CD4-positive, alpha-beta T cell treated with Interleukin-6 for 4 hours (primary cell): ENCODE results near the gene METTL2A.
"Not testable (repeated sequence)": the region's sequence is repeated elsewhere in the genome, so short reads cannot be mapped to it uniquely, and the experiment has no call there.

Source experiments
- DNase-seq: peaks from one replicate; pipeline ENCODE4 v3.0.0-alpha.2; 2020; ENCODE audit warnings: mixed read lengths

METTL2A gene, protein sequence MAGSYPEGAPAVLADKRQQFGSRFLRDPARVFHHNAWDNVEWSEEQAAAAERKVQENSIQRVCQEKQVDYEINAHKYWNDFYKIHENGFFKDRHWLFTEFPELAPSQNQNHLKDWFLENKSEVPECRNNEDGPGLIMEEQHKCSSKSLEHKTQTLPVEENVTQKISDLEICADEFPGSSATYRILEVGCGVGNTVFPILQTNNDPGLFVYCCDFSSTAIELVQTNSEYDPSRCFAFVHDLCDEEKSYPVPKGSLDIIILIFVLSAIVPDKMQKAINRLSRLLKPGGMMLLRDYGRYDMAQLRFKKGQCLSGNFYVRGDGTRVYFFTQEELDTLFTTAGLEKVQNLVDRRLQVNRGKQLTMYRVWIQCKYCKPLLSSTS

DNA sequence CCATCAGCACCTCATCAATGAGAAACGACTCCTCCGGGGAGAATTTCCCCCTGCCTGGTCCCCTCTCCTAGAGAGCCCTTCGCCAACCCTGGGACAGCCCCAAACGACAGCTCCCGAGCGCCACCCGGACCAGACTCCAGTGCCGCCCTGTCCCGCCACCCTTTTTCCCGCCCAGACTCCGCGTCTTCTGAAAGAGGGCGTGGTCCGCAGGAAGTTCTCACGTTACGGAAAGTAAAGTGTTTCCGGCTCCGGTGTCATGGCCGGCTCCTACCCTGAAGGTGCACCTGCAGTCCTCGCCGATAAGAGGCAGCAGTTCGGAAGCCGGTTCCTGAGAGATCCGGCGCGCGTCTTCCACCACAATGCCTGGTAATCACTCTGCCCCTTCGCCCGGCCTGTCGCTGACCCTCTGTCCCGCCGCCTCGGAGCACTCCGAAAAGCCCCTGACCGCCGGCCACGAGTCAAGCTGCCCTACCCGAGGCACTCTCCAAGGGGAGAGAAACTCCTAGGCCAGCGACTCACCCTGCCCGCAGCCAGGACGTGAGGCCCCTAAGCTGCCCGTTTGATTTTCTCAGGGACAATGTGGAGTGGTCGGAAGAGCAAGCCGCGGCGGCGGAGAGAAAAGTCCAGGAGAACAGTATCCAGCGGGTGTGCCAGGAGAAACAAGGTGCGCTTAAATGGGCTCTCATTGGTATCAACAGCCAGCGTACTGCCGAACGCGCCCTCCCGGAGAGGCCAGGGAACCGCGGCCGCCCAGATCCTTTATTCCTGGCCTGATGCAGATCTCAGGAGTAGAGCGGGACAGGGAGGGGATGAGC lies at the start of gene METTL2A:
TSS of gene METTL2A (plus strand) at position 251 of the 815 bp plus-strand sequence. CDS start at position 257, 6 bp downstream.
- peak; percentile 83 for DNase-seq

DNA sequence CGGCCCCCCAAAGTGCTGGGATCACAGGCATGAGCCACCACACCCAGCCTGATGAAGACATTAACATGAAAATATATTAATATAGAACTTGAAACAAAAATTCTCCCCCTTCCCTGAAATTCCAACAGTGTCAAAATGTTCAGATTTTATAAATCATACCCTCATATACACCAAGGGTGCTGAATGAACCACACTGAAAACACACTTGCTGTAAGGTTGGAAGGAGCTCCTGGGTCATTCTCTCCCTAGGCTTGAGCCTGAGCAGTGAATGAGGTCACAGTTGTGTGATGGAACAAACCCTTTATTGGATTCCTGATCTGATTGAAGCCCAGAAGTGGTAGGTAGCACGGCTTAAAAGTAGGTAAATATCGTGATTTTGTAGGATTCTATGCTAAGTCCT lies 43.4 kb upstream of the METTL2A start, which contains the start of gene EFCAB3:
TSS of gene EFCAB3 (plus strand) at position 301 of the 400 bp plus-strand sequence. CDS start 2,427 bp downstream, outside the sequence.
- DNase-seq, result no peak

DNA sequence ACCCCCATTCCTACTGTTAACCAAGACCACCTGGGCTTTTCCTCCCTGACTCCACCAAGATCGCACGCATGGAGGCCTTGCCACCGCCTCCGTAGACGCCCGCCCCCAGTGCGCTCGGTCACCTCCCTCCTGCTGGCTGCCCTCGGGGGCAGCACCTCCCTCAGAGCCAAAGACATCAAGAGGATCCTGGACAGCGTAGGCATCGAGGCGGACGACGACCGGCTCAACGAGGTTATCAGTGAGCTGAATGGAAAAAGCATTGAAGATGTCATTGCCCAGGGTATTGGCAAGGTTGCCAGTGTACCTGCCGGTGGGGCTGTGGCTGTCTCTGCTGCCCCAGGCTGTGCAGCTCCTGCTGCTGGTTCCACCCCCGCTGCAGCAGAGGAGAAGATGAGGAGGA lies 42.1 kb upstream of the METTL2A start:
- no peak for DNase-seq

DNA sequence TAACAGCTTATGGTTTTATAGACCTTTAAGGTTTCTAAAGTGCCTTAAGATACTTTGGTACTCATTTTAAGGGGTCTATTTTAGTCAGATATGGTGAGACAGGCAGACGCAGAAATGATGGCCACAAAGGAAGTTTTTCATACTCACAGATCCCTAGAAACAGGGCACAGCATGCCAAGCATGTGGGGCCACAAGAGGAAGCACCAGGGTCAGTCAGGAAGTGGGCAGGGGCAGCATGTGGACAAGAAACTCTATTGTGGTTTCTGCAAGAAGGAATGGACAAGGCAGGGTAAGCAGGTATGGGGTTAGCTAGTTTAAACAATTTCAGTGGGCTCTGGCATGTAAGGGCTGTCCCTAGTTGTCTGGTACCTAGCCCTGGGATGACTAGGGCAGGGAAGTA lies 34.8 kb upstream of the METTL2A start:
- DNase-seq, result no peak

DNA sequence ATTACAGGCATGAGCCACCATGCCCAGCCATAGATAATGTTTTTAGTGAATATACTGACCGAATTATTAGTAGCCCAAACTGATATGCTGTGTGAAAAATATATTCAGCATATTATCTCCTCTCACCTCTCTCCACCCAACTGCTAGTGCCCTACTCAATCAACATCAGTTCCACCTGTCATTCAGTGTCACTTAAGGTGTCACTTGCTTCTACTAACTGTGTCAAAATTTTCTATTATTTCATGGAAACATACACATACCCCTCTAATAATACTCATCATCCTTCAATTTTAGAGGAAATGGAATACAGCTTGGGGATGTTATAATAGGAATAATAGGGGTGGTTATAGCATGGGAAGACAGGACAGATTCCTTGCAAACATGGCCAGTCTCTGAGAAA lies 30.8 kb upstream of the METTL2A start:
- no peak for DNase-seq

DNA sequence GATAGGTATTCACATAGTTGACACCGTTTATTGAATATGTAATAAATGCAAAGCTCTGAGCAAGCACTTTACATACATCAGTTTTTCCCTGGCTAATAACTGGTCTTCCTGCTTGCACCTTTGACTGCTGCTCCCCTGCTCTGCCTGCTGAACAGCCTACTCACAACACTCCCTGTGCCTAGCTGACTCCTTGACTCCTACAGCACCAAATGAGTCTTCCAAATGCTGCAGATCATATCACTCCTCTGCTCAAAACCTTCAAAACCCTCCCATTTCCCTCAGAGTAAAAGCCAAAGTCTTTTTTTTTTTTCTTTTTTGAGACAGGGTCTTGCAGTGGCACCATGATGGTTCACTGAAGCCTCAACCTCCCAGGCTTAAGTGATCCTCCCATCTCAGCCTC lies 24.8 kb upstream of the METTL2A start:
- no peak for DNase-seq

DNA sequence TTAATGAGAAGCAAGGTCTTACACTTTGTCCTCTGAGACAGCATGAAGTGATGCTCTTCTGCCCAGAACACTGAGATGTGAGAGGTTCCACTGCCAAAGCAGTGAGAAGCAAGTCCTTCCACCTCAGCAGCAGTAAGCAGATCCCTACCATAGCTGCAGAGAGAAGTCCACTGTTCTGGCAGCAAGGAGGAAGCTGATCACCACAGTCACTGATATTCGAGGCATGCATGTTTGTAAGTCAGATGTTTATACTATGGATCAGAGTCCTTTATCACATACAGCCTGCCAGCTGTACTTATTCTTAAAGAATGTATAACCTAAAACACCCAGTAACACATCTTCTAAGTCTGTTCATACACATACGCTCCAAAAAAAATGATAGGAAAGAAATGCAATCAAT lies 18.2 kb upstream of the METTL2A start:
- DNase-seq, result no peak

DNA sequence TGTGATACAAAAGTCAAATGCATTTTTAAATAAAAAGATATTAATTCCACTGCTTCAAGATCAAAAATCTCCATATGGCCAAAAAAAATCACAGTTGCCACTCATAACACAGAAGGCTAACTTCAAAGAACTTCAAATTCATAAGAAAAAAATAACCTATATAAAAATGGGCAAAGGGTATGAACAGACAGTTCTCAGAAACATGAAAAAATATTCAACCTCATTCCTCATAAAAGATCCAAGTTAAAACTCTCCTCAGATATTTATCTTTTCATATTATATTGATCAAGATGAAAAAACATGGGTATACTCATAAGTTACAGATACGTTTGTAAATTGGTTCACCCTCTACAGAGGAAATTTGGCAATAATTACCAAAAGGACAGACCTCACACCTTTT lies 10.6 kb upstream of the METTL2A start:
- not testable (repeated sequence) for DNase-seq

DNA sequence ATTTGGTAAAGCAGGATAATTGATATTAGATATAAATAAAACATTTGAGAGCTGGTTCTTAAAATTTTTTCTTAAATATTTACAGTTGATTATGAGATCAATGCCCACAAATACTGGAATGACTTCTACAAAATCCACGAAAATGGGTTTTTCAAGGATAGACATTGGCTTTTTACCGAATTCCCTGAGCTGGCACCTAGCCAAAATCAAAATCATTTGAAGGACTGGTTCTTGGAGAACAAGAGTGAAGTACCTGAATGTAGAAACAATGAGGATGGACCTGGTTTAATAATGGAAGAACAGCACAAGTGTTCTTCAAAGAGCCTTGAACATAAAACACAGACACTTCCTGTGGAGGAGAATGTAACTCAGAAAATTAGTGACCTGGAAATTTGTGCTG lies 2.5 kb downstream of the METTL2A start:
- not testable (repeated sequence) for DNase-seq

DNA sequence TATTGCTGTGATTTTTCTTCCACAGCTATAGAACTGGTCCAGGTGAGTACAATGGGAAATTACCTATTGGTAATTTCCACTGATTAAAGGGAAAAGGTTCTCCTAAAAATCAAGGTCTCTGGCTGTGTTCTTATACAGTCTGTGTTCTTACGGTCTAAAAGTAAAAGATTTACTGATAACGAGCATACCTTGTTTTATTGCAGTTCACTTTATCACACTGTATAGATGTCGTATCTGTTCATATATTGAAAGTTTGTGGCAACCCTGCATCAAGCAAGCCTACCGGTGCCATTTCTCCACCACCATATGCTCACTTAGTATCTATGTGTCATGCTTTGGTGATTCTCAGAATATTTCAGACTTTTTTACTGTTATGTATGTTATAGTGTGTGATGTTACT lies 11.6 kb downstream of the METTL2A start:
- DNase-seq, result not testable (repeated sequence)

DNA sequence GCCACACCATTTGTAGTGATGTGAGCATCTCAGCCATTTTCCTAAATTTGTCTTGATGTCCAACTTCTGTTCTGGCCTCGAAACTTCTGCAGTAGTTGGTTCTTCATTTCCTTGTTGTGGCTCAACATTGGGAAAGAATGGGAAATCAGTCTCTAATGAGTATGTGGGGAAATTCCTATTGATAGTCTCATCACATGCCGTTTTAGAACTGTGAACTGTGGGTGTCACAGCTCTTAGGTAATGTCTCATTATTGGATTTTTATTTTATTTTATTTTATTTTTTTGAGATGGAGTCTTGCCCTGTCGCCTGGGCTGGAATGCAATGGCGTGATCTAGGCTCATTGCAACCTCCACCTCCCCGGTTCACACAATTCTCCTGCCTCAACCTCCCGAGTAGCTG lies 17.5 kb downstream of the METTL2A start:
- not testable (repeated sequence) for DNase-seq

DNA sequence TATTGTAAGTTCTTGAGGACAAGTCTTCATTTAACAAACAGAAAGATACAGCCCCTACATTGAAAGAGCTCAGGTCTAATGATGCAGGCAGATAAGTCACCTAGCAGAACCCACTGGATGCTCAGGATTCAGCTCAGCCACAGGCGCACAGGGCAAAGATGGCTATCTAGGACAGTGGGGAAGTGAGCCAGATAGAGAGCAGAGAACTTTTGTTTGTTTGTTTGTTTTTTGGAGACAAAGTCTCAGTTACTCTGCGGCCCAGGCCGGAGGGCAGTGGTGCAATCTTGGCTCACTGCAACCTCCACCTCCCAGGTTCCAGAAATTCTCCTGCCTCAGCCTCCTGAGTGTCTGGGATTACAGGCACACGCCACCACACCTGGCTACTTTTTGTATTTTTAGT lies 20.4 kb downstream of the METTL2A start:
- no peak for DNase-seq

DNA sequence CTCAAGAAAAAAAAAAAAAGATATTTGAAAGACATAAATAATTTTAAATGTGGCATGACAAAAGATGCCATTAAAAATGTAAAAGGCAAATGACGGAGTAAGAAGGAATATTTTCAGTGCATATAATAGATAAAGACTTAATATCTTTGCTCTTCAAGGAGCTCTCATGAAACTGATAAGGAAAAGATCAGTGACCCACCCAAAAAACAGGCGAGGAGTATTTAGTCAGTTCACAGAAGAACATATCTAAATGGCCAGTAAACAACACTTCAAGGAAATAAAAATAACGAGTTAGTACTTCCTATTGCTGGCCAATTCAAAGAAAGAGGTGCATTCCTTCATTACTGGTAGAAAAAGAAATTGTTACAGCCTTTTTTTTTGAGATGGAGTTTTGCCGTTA lies 22.1 kb downstream of the METTL2A start:
- not testable (repeated sequence) for DNase-seq

DNA sequence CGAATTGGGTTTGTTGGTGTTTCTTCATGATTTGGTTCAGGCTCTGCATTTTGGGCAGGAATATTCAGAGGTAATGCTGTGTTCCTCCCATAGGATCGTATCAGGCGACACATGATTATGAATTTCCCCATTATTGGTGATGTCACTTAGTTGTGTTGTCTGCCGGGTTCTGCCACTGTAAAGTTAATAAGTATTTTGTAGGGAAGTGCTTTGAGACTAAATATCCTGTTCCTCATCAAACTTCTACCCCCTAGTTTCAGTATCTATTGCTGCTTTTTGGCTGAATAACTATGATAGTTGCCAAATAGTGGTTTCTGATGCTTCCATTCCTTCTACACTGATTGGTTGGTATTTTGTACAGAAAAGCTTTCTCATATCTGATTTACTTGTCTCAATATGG lies 28.5 kb downstream of the METTL2A start:
- not testable (repeated sequence) for DNase-seq

DNA sequence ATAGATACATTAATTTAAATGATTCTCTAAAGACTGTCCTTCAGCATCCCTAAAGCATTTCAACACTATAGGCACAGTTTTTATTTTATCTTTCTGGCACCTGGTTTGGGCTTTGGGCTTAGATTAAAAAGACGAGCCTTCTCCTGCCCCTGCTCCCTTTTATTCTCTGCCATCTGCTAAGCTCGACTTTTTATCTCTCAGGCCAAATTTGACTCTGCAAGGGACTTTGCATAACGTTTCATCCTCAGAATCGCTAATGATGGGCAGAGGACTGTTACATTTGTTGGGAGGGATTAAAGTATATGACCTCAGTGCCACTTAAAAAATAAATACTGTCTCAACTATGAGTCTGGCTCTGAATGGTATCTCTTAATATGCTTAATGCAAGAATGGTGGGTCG lies 29.3 kb downstream of the METTL2A start:
- DNase-seq, result not testable (repeated sequence)

DNA sequence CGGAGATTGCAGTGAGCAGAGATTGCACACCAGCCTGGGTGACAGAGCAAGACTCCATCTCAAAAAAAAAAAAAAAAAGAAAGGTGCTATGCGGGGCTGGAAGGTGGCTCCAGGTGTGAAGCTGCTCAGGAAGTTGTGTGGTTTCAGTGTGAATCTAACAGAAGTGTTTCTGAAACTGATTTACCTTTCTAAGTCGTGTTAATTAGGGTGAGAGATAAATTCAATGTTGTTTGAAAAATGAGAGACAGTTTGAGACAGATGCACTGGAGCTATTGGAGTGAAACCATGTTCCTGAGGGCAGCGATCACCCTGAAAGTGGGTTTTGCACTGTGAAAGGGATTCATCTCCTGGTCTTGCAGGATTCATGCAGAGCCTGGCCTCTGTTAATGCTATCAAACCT lies 30.0 kb downstream of the METTL2A start:
- DNase-seq, result not testable (repeated sequence)

DNA sequence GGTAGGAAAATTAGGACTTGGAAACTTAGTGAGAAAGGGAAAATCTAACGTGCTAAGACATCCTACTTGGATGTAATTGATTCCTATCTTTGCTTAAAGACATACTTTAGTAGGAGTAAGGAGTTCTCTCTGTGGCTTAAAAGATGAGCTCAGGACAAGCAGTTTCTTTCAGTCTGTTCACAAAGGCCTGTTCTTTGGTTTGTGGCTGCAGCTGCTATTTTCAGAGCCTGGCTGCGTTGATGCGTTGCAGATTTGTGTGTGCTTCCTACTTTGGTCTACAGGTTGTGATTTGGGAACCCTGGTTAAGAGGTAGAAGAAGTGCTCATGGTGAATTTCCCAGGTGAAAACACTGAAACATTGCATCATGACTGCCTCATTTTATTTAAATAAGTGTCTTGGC lies 30.4 kb downstream of the METTL2A start:
- DNase-seq, result not testable (repeated sequence)

DNA sequence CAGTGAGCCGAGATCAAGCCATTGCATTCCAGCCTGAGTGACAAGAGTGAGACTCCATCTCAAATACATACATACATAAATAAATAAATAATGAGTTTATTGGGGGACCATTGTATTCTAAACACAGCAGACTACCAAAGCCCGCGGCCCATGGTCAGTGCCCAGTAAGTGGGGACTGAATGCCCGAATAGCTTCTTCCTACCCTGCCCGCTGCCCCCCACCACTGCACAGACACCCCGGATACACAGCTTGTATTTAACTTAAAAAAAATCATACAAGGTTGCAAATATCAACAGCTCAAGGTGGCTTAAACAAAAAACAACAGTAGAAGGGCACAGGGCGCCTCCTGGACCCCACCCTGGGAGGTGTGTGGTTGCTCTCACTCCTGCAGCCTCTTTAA lies 32.3 kb downstream of the METTL2A start:
- no peak for DNase-seq

DNA sequence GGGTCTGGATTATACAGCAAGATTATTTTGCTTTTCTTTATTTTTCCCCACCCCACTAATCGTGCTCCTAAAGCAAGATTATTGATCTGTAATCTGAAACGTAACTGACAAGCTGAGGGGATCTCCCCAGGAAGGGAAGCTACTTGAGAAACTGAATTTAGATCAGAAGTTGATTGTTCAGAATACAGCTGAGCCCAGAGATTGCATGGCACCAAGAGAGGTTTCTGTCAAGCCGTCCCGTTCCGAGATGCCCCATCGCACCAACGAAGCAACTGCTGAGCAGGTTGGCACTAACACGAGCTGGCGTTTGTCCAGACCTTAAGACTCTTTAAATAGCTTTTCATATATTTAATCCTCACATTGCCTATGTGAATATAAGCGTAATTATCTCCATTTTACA lies 34.8 kb downstream of the METTL2A start:
- DNase-seq, result not testable (repeated sequence)

DNA sequence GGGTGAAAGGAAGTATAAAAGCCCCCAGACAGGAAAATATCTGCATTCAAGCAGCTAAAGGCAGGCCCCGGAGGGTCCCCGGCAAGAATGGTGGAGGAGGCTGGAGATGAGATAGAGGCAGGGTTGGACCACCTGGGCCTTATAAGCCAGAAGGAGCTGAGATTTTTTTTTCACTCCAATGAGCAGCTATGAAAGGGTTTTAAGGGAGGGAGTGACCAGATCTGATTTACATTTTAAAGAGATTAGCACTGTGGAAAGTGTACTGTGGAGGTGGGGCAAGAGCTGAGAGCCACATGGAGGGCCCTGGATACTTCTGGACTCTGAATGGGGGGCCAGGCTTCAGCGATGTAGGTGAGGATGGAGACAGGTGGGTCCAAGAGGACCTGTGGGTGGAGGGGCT lies 40.7 kb downstream of the METTL2A start:
- DNase-seq, result not testable (repeated sequence)

DNA sequence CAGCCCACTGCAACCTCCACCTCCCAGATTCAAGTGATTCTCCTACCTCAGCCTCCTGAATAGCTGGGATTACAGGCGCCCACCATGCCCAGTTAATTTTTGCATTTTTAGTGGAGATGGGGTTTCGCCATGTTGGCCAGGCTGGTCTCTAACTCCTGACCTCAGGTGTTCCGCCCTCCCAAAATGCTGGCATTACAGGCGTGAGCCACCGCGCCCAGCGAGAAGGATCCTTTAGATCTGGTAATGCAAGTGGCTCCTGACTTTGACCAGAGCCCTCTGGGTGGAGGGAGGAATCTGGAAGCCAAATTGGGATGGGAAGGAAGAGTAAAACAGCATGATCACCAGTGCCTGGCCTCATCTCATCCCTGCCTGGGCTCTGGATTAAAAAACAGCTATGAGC lies 41.6 kb downstream of the METTL2A start:
- not testable (repeated sequence) for DNase-seq

DNA sequence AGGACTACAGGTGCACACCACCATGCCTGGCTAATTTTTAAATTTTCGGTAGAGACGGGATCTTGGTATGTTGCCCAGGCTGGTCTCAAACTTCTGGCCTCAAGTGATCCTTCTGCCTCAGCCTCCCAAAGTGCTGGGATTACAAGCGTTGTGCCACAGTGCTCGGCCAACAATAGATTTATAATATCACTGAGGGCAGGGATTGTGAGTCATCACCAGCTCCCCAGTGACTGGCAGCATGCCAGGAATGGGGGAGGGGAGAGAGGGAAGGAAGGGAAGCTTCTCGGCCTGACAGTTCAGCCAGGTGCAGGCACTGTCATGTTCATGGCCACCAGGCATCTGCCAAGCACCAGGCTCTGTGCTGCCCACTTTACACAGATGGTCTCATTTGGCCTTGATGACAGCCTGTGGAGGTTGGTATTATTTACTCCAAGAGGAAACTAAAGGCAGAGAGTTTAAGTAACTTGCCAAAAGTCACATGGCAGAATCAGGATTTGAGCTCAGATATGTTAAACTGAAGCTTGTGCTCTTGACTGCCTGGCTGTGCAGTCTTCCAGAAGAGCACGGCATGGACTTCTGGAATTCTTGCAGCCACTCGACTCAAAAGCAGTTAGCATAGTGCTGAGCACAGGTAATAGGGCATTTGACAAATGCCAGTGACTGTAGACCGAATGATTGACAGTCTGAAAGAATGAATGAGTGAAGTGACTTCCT lies 47.1 kb downstream of the METTL2A start:
- peak; percentile 85 for DNase-seq

DNA sequence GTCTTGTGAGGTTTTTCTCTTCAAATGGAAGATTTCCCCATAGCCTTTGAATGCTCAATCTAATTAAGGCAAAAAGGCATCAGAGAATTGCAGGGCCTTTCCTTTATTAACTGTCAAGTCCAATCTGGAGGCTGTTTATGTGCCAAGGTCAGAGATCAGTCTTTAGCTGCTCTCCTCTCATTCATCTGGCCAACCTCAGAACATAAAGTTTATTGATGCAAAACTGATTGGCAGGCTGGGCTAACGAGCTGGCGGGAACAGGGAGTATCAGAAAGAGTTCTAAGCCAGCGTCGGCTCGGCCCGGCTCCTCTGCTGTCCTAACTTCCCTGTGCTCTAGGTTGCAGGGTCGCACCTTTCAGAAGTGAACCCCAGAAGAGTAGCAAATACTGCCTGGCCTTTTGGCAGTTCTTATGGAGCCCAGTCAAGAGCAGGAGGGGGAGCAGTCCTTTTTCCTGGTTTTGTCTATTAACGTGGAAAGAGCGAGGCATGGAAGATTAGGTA lies 47.7 kb downstream of the METTL2A start:
- not testable (repeated sequence) for DNase-seq
